T-helper 2 cell treated with Interferon-gamma antibody and Interleukin-4, amounts not matched to agents 5 μg/mL and 100 μg/mL, for 36 hours (primary cell): Measurements from ENCODE around the gene CEACAM4.

ENCODE experiments used
- DNase-seq: peaks from one replicate; pipeline ENCODE4 v3.0.0; 2021; ENCODE audit warnings: low spot score
- H3K27ac Mint-ChIP-seq: one replicate; pipeline ENCODE4 v1.8.0; 2021; ENCODE audit warnings: mild to moderate bottlenecking, mixed read lengths
- H3K27me3 Mint-ChIP-seq: one replicate; pipeline ENCODE4 v1.8.0; 2021; ENCODE audit warnings: low read depth, mixed read lengths
- H3K36me3 Mint-ChIP-seq: one replicate; pipeline ENCODE4 v1.8.0; 2021; ENCODE audit warnings: low read depth, mixed read lengths
- H3K4me1 Mint-ChIP-seq: one replicate; pipeline ENCODE4 v1.8.0; 2021; ENCODE audit warnings: low read depth, mixed read lengths
- H3K4me3 Mint-ChIP-seq: one replicate; pipeline ENCODE4 v1.8.0; 2022; ENCODE audit warnings: mild to moderate bottlenecking, moderate library complexity, mixed read lengths
- H3K9me3 Mint-ChIP-seq: one replicate; pipeline ENCODE4 v1.8.0; 2021; ENCODE audit warnings: mixed read lengths

The CEACAM4 gene

GRCh38 chr19:41626278-41626677 is 596 bp downstream of the CEACAM4 start:
- DNase-seq, result no peak
- Mint-ChIP-seq H3K27me3 (peaks cover 8% of the 10 kb centered on the region), H3K36me3 (no peaks in the 10 kb centered on the region), H3K4me1 (no peaks in the 10 kb centered on the region), H3K27ac (no peak overlapping the region), H3K9me3 (peaks cover 11% of the 10 kb centered on the region), H3K4me3 (no peak overlapping the region)

- no peaks in the 10 kb centered on the region for H3K36me3 Mint-ChIP-seq
- no peaks in the 10 kb centered on the region for H3K4me1 Mint-ChIP-seq
- peaks cover under 1% of the 10 kb centered on the region for H3K9me3 Mint-ChIP-seq
- no peak for DNase-seq
- H3K4me3 Mint-ChIP-seq, result no peak overlapping the region
- H3K27me3 Mint-ChIP-seq, result peaks cover 8% of the 10 kb centered on the region
- no peak overlapping the region for H3K27ac Mint-ChIP-seq
These were observed 1.9 kb downstream of the CEACAM4 start for GRCh38 chr19:41624937-41625336.

GRCh38 chr19:41624515-41624914 is 2.4 kb downstream of the CEACAM4 start:
- Mint-ChIP-seq H3K27ac (no peak overlapping the region), H3K4me1 (no peaks in the 10 kb centered on the region), H3K9me3 (no peaks in the 10 kb centered on the region), H3K4me3 (no peak overlapping the region), H3K36me3 (no peaks in the 10 kb centered on the region), H3K27me3 (peaks cover 8% of the 10 kb centered on the region)
- no peak for DNase-seq

GRCh38 chr19:41623360-41623759 is 3.5 kb downstream of the CEACAM4 start:
- Mint-ChIP-seq H3K9me3 (no peaks in the 10 kb centered on the region), H3K36me3 (no peaks in the 10 kb centered on the region), H3K4me3 (no peak overlapping the region), H3K4me1 (no peaks in the 10 kb centered on the region), H3K27ac (no peak overlapping the region), H3K27me3 (peaks cover 8% of the 10 kb centered on the region)
- no peak for DNase-seq

- no peak for DNase-seq
- Mint-ChIP-seq H3K27me3 (peaks cover 8% of the 10 kb centered on the region), H3K27ac (no peak overlapping the region)
These were observed 5.2 kb downstream of the CEACAM4 start for GRCh38 chr19:41621654-41622053.

GRCh38 chr19:41621226-41621625 is 5.6 kb downstream of the CEACAM4 start:
- Mint-ChIP-seq H3K27me3 (peaks cover 7% of the 10 kb centered on the region), H3K4me1 (no peaks in the 10 kb centered on the region), H3K27ac (no peak overlapping the region), H3K9me3 (no peaks in the 10 kb centered on the region), H3K36me3 (no peaks in the 10 kb centered on the region), H3K4me3 (no peak overlapping the region)
- DNase-seq, result no peak

More at GRCh38 chr19:41621654-41622053, 5.2 kb downstream of the CEACAM4 start:
- no peak overlapping the region for H3K4me3 Mint-ChIP-seq
- no peaks in the 10 kb centered on the region for H3K36me3 Mint-ChIP-seq
- no peaks in the 10 kb centered on the region for H3K4me1 Mint-ChIP-seq
- no peaks in the 10 kb centered on the region for H3K9me3 Mint-ChIP-seq

- no peak for DNase-seq
- Mint-ChIP-seq H3K27me3 (peaks cover 6% of the 10 kb centered on the region), H3K9me3 (no peaks in the 10 kb centered on the region), H3K4me1 (no peaks in the 10 kb centered on the region), H3K4me3 (no peak overlapping the region), H3K36me3 (no peaks in the 10 kb centered on the region), H3K27ac (no peak overlapping the region)
These were observed 6.7 kb downstream of the CEACAM4 start for GRCh38 chr19:41620171-41620570.

- Mint-ChIP-seq H3K27ac (no peak overlapping the region), H3K36me3 (no peaks in the 10 kb centered on the region), H3K9me3 (no peaks in the 10 kb centered on the region), H3K27me3 (peaks cover 6% of the 10 kb centered on the region), H3K4me3 (no peak overlapping the region), H3K4me1 (no peaks in the 10 kb centered on the region)
- no peak for DNase-seq
These were observed 7.8 kb downstream of the CEACAM4 start for GRCh38 chr19:41619018-41619556.

- no peak overlapping the region for H3K27ac Mint-ChIP-seq
- H3K36me3 Mint-ChIP-seq, result no peaks in the 10 kb centered on the region
- H3K27me3 Mint-ChIP-seq, result peaks cover 3% of the 10 kb centered on the region
- no peak for DNase-seq
- no peak overlapping the region for H3K4me3 Mint-ChIP-seq
- no peaks in the 10 kb centered on the region for H3K9me3 Mint-ChIP-seq
- no peaks in the 10 kb centered on the region for H3K4me1 Mint-ChIP-seq
These were observed 8.7 kb downstream of the CEACAM4 start for GRCh38 chr19:41617941-41618730.

GRCh38 chr19:41616792-41617621 is 9.9 kb downstream of the CEACAM4 start:
- DNase-seq, result no peak
- no peaks in the 10 kb centered on the region for H3K27me3 Mint-ChIP-seq
- no peaks in the 10 kb centered on the region for H3K36me3 Mint-ChIP-seq
- no peak overlapping the region for H3K27ac Mint-ChIP-seq
- H3K9me3 Mint-ChIP-seq, result no peaks in the 10 kb centered on the region
- no peak overlapping the region for H3K4me3 Mint-ChIP-seq
- H3K4me1 Mint-ChIP-seq, result no peaks in the 10 kb centered on the region

- Mint-ChIP-seq H3K27me3 (peaks cover 5% of the 10 kb centered on the region), H3K27ac (no peak overlapping the region), H3K4me1 (no peaks in the 10 kb centered on the region), H3K9me3 (no peaks in the 10 kb centered on the region), H3K4me3 (no peak overlapping the region), H3K36me3 (no peaks in the 10 kb centered on the region)
- DNase-seq, result no peak
These were observed 11.7 kb downstream of the CEACAM4 start for GRCh38 chr19:41615207-41615606.

- H3K27me3 Mint-ChIP-seq, result peaks cover 22% of the 10 kb centered on the region
- H3K4me1 Mint-ChIP-seq, result no peaks in the 10 kb centered on the region
These were observed 14.4 kb downstream of the CEACAM4 start for GRCh38 chr19:41612483-41612882.

GRCh38 chr19:41610789-41611188 is 16.1 kb downstream of the CEACAM4 start:
- Mint-ChIP-seq H3K36me3 (no peaks in the 10 kb centered on the region), H3K27ac (no peak overlapping the region), H3K4me3 (no peak overlapping the region), H3K27me3 (peaks cover 24% of the 10 kb centered on the region), H3K4me1 (no peaks in the 10 kb centered on the region), H3K9me3 (no peaks in the 10 kb centered on the region)
- no peak for DNase-seq

More at GRCh38 chr19:41612483-41612882, 14.4 kb downstream of the CEACAM4 start:
- H3K9me3 Mint-ChIP-seq, result no peaks in the 10 kb centered on the region
- DNase-seq, result no peak
- no peaks in the 10 kb centered on the region for H3K36me3 Mint-ChIP-seq
- no peak overlapping the region for H3K4me3 Mint-ChIP-seq
- H3K27ac Mint-ChIP-seq, result no peak overlapping the region

- Mint-ChIP-seq H3K36me3 (no peaks in the 10 kb centered on the region), H3K9me3 (no peaks in the 10 kb centered on the region), H3K4me1 (no peaks in the 10 kb centered on the region), H3K27me3 (peaks cover 26% of the 10 kb centered on the region), H3K27ac (no peak overlapping the region), H3K4me3 (no peak overlapping the region)
- DNase-seq, result no peak
These were observed 19.2 kb downstream of the CEACAM4 start for GRCh38 chr19:41607668-41608067.
